HG03378 (cell line): ENCODE measurements around the gene POLR1D.

Experiments used
- ATAC-seq: cut with Tn5 transposase; IDR thresholded peaks from one replicate; pipeline ENCODE4 v1.9.1; 2021; ENCODE audit warnings: mild to moderate bottlenecking, moderate library complexity; ENCODE audit not compliant: unreplicated experiment

POLR1D gene, protein sequence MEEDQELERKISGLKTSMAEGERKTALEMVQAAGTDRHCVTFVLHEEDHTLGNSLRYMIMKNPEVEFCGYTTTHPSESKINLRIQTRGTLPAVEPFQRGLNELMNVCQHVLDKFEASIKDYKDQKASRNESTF

DNA sequence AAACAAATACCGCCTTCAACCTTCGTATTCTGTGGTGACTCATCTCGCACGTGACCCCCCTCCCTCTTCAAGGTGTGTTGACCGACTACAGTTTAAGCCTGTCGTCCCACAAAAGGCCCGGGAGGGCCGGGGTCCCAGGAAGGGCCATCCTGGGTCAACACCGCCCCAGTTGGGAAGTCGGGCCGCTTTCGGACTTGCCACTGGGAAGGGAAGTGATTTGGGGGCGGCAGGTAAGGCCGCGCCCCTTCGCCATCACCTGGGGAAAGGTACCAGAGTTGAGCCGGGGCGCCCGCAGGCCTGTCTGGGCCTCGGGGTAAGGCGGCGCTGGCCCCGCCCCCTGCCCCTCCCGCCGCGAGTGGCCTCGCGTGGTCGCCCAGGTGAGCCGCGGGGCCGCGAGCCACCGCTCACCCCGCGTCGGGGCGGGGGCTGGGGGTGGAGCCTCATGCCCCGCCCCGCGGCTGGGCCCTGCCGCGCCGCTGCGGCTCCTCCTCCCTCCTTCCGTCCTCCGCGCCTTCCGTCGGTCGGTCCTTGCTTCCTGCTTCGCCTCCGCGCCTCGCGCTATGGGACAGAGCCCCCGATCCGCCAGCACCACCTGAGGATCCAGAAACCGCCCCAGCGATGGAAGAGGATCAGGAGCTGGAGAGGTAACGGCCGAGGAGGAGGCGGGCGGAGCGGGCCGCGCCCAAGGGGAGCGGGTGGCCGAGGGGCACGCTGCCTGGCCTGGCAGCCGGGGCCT lies at the start of gene POLR1D:
TSS of gene POLR1D (plus strand) at position 527 of the 736 bp plus-strand sequence. CDS start at position 619, 92 bp downstream.
- ATAC-seq: peak; percentile 47

DNA sequence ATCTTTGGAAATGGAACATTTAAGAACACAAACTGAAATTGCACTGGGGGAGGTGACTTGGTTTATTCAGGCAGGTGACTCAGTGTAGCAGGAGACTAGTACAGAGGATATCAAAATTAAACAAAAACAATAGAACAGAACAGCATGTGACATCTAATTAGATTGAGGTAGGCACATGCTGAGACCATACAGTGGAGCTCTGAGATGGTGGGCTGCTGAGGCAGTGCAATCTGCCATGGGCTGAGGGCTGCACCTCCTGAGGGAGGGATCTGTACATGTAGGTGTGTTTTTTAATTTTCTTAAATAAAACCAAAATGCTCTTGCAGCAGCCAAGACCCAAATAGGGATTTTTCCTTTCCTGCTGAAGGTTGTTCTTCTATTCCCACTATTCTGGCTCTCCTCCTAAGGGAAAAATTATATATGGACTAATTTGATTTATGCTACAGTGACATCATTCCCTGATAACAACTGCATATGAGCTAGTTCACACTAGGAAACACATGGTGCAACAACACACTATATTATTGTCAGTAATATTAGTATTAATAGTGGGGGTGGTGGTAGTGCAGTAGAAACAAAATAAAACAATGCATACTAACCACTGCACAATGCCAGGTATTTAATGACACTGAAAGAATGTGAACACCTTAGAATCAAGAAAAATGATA lies 49.3 kb upstream of the POLR1D start:
- ATAC-seq: no peak

DNA sequence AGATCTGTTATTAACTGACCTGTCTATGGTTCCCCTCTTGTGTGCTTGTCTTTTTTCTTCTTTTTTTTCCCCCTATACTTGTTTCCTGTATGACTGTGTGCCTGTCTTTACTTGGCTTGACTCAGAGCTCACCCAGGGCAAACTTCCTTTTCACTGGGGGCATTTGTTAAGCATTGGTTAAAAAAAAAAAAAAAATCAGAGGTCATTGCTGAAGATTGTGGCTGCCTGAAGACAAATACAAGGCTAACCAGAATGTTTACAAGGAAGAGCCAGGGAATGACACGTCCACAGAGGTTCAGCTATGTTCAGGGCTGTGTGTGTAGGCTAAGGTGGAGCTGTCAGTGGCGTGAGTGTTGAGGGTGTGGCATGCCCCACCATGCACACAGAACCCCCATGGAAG lies 48.4 kb upstream of the POLR1D start:
- ATAC-seq: no peak

DNA sequence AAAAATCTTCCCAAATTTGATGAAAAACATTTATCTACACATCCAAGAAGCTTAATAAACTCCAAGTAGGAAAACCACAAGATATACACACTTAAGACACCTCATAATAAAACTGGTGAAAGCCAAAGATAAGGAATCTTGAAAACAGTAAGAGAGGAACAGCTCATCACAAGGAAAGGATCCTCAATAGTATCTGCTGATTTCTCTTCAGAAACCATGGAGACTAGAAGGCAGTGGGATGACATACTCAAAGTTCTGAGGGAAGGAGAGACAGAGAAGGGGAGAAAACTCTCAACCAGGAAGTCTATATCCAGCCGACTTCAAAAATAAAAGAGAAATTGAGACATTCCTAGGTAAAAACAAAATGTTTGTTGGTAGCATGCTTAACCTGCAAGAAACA lies 47.0 kb upstream of the POLR1D start:
- no peak for ATAC-seq

DNA sequence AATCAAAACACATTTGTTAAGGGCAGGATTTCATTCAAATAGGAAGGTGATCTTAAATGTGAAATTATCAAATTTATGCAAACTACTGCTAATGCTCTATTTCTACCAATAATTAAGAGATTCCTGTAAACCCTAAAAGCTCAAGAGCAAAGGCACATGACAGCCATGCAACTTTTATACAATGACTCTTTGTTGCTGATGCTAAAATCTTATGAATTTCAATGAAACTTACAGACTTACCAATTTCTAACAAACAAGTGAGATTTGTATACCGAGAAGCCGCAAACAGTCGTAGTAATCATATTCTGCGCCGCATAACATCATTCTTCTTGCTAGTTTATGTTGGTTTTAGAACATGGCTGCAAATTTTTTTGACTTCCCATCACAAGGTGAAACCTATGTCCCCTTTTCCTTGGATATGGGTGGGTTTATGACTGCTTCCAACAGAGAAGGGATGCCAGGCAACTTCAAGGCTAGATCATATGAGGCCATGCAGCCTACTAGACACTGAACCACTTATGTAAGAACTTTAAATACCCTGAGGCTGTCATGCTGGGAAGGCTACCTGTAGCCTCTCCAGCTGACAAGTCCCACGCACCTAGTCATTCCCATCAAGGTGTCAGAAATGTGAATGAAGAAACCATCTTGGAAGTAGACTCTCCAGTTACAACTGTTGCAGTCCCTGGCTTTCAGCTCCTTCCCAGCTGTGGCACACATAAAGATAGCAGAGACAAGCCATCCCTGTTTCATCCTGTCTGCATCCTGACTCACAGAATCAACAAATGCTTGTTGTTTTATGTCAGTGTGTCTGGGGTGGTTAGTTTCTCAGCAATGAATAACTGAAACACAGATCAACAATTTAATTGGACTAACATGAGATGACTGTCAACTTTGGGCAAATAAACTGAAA lies 43.3 kb upstream of the POLR1D start:
- ATAC-seq: no peak

DNA sequence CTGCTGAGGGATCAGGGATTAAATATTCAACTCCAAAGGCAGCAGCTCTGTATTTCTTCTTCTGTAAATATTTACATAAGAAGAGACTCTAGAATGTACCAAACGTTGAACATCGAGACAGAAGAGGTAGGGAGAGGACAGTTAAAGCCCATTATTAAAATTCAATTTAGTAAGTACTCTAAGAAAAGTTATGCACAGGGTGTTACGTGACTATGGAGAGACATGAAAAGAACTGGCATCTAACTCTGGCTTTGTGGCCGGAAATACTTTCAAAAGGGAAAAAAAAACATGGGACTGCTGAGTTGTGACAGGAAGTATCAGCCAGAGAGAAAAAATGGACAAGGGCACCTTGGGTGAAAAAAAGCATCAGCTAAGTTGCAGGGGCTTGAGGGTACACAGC lies 38.0 kb upstream of the POLR1D start:
- no peak for ATAC-seq

DNA sequence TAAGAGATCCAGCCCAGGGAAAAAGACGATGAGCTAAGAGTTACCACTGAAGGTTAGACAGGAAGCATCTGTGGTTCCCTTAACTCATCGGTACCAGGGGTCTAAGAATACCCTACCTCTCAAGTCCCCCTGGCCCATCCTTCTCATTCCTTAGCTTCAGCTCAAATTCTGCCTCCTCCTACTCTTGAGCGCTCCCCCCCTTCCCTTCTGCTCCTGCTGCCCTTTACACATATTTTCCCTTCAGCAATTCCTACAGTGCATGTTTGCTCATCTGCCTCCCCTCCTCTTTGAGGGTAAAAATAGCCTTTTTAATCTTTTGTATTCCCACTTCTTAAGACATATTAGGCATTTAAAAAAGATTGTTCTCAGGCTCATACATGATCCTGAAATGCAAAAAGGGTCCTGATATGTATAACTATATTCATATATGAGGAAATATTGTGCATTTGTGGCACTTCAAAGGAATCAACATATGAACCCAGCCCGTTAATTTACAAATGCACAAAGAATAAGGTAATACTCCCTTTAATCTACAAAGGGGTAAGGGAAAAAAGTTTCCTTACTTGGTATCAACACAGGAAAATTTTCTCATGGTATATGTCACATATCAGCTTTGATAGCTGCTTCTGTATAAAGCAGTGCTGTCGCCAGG lies 34.5 kb upstream of the POLR1D start:
- no peak for ATAC-seq

DNA sequence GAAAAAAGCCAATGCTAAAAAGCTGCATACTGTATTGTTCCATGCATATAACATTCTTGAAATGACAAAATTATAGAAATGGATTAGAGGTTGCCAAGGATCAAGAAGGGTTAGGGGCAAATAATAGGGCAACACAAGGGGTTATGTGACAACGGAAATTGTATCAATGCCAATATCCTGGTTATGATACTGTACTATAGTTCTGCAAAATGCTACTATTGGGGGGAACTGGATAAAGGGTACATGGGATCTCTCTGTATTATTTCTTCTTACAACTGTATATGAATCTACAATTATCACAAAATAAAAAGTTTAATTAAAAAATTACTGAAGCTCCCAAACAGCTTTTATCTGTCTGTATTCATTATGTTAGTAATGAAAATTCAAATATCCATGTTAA lies 33.3 kb upstream of the POLR1D start:
- ATAC-seq: no peak

DNA sequence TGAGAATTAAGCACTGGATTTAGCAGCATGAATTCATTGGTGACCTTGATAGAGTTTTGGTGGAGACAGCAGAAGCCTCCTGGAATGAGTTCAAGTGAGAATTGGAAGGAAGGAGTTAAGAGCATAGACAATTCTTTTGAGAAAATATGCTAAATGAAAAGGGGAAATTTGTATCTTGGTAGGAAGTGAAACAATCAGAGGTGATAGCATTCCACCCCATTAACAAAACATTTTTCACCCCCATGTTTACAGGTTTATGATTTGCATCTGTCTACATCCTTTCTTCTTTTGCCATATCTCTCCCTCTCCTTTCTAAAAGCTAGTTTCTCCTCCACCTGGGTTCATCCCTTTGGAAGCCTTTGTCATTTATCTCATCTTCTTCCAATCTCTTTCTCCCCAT lies 28.8 kb upstream of the POLR1D start:
- no peak for ATAC-seq

DNA sequence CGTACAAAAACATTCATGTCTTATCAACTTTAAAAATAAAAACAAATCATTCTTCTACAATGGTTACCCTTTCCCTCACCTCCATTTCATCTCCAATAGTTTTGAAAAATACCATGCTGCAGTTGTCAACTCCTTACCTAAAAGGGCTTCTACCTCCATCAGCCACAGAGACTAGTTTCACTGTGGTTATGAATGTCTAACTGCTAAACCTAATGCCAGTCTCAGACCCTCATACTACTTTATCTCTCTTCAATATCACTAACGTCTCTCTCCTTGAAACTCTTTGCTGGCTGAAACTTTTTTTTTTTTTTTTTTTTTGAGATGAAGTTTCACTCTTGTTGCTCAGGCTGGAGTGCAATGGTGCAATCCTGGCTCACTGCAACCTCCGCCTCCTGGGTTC lies 28.4 kb upstream of the POLR1D start:
- no peak for ATAC-seq

DNA sequence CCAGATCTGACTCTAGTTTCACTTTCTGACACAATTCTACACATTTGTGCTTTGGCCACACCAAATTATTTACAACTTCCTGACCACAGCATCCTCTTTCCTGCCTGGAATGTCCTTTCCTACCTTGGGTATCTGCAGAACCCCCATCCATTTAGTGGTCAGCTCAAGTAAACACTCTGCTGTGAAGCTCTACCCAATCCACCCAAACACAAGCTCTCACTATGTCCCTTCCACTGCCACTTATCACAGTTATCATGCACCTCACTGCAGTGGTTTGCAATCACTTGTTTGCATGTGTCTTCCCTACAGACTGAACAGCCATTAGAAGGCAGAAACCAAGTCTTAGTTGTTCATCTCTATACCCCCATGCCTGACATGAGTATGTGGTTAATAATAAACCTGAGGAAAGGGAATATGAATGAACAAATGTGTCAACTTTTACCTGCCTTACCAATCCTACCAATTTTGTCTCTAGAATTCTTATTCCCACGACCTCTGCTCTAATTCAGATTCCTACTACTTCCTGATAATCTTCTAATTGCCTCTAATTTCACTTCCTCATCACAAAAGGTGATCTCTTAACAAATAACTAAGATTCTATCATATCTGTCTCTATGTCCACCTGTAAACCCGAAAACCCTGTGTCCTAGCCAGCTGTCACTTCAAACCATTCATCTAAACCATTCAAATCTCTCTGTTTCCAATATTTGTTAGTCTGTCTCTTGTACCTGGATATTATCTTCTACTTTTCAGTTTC lies 26.5 kb upstream of the POLR1D start:
- no peak for ATAC-seq

DNA sequence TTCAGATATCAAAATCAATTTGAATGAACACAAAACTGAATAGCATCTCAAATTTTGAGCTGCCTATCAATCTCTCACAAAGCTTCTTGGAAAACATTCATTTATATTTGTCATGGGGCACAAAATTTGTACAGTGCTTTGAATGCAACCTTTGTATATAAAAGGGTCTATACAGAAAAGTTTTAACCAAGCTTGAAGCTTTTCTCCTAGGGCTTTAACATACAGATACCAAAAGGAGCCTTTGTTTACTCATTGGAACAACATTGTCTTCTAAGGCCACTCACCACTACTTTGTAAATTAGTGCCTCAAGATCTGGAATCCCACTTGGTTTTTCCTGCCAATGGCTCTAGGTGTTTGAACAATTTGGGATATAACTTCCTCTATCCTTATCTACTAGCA lies 22.6 kb upstream of the POLR1D start:
- ATAC-seq: no peak

DNA sequence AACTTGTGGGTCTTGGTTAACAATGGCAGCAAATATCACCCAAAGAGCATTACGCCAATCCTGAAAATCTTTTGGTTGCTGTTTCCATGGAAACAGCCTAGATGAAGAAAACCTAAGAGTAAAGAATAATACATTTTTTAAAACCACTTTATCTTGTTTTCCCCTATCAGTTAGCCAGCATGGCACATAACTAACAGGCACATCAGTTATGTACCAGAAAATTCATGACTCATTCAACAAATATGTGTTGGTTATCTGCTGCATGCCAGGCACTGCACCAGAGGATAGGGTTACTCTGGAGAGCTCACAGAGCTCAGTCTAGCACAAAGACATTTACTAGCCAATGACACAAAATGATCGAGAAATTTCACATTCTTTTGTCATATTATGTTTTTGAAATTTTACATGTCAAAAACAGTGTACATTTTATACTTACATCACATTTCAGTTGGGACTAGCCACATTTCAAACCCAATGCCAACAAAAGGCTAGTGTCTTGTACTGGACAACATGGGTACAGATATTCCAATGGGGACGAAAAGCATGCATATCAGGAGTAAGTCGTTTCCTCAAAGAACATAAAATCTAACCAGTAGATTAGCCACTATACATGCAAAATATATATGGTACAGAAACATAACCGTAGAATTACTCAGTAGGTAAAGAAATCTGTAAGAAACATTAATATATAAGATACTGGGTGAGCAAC lies 21.7 kb upstream of the POLR1D start:
- ATAC-seq: no peak

DNA sequence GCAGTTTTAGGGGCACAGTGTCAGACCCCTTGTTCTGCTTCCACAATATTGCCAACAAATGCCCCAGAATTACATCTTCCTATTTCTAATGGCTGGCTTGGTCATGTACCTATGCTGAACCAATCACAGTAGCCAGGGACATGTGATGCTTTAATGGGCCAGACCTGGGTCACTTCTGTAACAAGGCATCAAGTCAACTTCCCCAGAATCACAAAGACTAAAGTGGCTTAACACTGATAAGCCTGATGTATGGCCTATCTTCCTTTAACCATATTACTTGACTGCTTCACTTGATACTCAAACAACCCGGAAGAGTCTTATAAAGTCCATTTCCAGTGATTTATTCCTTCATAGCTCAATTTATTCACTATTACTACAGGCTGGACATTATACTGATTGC lies 21.0 kb upstream of the POLR1D start:
- no peak for ATAC-seq

DNA sequence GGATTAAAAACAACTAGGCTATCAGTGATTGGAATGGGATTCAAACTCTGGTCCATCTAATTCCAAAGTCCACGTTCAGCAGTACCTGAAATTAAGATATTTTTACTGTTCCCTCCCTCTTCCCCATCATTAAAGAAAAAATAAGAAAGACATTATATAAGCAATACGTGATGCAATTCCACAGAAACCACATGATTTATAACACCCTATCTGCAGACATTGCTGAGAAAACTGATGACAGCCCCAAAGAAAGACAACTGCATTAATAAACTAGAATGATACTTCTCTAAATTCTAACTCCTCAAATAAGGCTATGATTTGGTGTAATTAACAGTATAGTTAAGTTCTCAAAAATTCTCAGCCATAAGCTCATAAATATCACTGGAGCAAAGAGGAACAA lies 20.5 kb upstream of the POLR1D start:
- no peak for ATAC-seq

DNA sequence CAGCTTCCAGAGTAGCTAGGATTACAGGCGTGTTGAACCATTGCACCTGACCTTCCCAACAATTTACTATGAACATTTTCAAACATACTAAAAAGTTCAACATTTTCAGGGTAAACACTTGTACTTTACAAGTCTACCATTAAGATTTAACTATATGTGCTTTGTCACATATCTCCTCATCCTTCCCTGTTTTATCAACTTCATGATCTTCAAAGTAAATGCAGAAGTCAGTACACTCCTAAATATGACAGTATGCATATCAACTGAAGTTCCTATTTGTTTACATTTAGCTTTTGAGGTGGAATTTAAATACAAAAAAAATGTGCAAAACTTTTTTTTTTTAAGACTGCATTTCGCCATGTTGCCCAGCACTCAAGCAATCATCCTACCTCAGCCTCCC lies 19.9 kb upstream of the POLR1D start:
- ATAC-seq: no peak

DNA sequence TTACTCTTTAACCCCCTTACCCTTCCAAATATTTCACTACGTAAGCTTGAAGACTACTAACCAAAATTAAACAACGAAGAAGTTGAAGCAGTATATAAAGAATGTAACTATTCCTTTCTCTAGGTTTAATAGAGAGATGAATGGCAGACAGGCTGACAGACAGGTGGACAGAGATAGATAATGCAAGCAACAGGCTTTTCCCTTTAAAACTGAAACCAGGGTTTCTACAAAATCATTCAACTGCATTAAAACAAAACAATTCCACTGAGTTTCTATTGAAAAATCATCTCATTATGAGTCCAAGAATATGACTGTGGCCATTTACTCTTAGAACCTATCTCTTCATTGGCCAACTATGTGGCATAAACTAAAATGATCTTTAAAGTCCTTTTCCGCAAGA lies 16.6 kb upstream of the POLR1D start:
- no peak for ATAC-seq

DNA sequence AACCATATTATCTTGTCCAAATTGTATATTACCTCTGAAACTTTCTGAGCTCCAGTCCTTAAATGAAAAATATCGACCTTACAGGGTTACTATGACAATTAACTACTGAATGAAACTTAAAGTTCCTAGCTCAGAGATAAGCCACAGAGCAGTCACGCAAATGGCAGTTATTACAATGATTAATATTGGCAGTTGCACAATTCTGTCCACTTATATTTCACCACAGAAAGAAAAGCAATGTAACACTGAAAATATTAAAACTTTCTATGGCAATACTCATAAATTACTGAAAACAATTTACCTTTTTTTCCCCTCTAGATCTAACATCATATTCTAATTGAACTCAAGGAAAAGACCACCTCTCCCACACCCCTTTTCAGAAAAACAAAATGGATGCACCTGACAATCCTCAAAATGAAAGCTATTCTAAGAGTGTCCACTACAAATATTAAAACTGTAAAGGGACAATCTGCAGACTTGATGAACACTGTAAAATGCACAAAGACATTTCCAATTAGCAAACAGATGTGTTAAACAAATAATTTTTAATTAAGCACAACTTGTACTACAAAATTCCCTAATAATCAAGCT lies 16.0 kb upstream of the POLR1D start:
- no peak for ATAC-seq

DNA sequence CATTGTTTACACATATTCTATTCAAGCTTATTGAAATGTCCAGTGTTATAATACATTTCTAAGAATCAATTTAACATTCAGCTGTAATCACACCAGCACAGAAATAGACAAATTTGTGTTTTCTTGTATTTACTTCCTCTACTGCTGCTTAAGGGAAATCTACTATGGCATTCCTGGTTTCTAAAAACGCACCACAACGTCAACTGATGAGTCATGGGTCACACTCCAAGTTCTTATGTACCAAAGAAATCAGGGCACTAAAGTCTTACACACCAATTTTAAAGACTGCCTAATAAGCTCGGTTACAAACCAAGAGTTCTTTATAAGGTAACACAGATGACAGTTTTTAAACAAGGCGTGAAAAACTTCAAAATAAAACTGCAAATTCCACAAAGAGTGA lies 14.6 kb upstream of the POLR1D start:
- ATAC-seq: no peak
